ENCODE measurements around the gene METRNL.

METRNL gene

DNA sequence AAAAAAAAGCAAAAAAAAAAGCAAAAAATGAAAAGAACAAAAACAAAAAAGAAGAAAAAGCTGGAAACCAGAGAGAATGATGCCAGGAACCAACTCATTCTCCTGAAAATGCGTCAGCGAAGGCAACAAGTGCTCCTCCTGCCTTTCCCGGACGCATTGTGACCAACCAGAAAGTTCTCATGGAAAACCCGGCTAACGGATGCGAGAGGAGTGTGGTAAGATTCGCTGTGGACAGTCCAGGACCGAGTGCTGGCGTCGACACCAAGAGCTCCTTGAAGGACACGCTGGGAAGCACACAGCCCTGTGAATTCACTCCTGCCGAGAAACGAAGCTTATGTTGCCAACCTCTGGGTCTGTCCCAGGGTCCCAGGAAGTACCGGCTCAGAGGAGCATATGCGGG is 43.4 kb downstream of the METRNL start:
- TF ChIP-seq, protein P1, sequence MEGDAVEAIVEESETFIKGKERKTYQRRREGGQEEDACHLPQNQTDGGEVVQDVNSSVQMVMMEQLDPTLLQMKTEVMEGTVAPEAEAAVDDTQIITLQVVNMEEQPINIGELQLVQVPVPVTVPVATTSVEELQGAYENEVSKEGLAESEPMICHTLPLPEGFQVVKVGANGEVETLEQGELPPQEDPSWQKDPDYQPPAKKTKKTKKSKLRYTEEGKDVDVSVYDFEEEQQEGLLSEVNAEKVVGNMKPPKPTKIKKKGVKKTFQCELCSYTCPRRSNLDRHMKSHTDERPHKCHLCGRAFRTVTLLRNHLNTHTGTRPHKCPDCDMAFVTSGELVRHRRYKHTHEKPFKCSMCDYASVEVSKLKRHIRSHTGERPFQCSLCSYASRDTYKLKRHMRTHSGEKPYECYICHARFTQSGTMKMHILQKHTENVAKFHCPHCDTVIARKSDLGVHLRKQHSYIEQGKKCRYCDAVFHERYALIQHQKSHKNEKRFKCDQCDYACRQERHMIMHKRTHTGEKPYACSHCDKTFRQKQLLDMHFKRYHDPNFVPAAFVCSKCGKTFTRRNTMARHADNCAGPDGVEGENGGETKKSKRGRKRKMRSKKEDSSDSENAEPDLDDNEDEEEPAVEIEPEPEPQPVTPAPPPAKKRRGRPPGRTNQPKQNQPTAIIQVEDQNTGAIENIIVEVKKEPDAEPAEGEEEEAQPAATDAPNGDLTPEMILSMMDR (IDR thresholded peaks at IDR 0.05; ENCODE audit: low read length), result no peak
- no peak for TF ChIP-seq EZH2 (IDR thresholded peaks at IDR 0.05; ENCODE audit: borderline replicate concordance, low read length)
- Histone ChIP-seq H3K9ac (ENCODE audit: low read length) (no peak overlapping the region), H3K9me2 (ENCODE audit: low read depth, low read length) (no peaks in the 10 kb centered on the region), H2AFZ (ENCODE audit: low read length) (no peak overlapping the region), H3F3A (ENCODE audit: insufficient read depth, low read length) (no peaks in the 10 kb centered on the region), H3K4me3 (ENCODE audit: low read depth, low read length, poor library complexity, severe bottlenecking) (no peak overlapping the region), H3K4me1 (ENCODE audit: insufficient read depth, low read length, severe bottlenecking) (peaks cover 12% of the 10 kb centered on the region), H3K27ac (ENCODE audit: low read depth, low read length, poor library complexity, severe bottlenecking) (no peak overlapping the region), H4K20me1 (ENCODE audit: insufficient read depth, low read length) (no peaks in the 10 kb centered on the region), H3K36me3 (ENCODE audit: insufficient read depth, low read length) (no peaks in the 10 kb centered on the region), H3K9me3 (ENCODE audit: low read length) (no peaks in the 10 kb centered on the region), H3K79me2 (ENCODE audit: insufficient read depth, low read length) (no peaks in the 10 kb centered on the region), H3K27me3 (ENCODE audit: insufficient read depth, low read length) (no peaks in the 10 kb centered on the region), H3K4me2 (ENCODE audit: low read length) (no peak overlapping the region)

DNA sequence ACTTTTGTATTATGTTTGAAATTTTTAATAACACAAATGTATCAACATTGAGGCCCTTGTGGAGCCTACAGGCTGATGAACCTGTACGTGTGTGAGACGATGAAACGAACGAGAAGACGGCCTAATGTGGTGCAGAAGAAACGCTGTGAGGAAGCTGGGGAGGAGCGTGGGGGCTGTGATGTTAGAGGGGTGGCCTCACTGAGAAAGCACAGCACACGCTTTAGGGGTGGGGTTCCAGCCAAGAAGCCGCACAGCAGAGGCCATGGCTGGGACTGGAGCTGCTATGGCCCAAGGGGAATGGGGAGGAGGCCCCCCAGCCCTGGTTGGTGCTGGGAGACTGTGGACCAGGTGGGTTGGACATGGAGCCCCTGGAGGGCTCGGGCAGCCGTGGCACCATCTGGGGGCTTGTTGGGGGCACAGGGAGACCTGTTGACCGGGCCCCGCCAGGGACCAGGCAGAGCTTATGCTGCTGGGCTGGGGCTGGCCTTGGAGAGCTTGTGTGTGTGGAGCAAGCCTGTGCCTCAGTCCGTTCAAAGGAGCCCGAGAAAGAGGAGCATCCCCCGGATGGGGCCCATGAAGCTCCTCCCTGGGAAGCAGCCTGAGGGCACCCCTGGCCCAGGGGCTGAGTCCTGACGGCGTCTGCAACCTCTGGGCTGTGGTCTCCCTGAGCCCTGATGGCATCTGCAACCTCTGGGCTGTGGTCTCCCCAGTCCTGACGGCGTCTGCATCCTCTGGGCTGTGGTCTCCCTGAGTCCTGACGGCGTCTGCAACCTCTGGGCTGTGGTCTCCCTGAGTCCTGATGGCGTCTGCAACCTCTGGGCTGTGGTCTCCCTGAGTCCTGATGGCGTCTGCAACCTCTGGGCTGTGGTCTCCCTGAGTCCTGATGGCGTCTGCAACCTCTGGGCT is 44.7 kb downstream of the METRNL start:
- peaks cover 8% of the 10 kb centered on the region for H3K4me1 ChIP-seq (ENCODE audit: insufficient read depth, low read length, severe bottlenecking)
- no peaks in the 10 kb centered on the region for H3K27me3 ChIP-seq (ENCODE audit: insufficient read depth, low read length)
- no peaks in the 10 kb centered on the region for H4K20me1 ChIP-seq (ENCODE audit: insufficient read depth, low read length)
- no peak overlapping the region for H2AFZ ChIP-seq (ENCODE audit: low read length)
- H3K4me2 ChIP-seq (ENCODE audit: low read length), result no peak overlapping the region
- no peak overlapping the region for H3K27ac ChIP-seq (ENCODE audit: low read depth, low read length, poor library complexity, severe bottlenecking)
- H3K9me3 ChIP-seq (ENCODE audit: low read length), result no peaks in the 10 kb centered on the region
- no peak for TF ChIP-seq EZH2 (IDR thresholded peaks at IDR 0.05; ENCODE audit: borderline replicate concordance, low read length)
- TF ChIP-seq, protein P1 (IDR thresholded peaks at IDR 0.05; ENCODE audit: low read length), result no peak
- no peaks in the 10 kb centered on the region for H3K36me3 ChIP-seq (ENCODE audit: insufficient read depth, low read length)
- no peaks in the 10 kb centered on the region for H3K79me2 ChIP-seq (ENCODE audit: insufficient read depth, low read length)
- H3K9ac ChIP-seq (ENCODE audit: low read length), result no peak overlapping the region
- no peaks in the 10 kb centered on the region for H3F3A ChIP-seq (ENCODE audit: insufficient read depth, low read length)
- H3K4me3 ChIP-seq (ENCODE audit: low read depth, low read length, poor library complexity, severe bottlenecking), result no peak overlapping the region
- H3K9me2 ChIP-seq (ENCODE audit: low read depth, low read length), result no peaks in the 10 kb centered on the region

DNA sequence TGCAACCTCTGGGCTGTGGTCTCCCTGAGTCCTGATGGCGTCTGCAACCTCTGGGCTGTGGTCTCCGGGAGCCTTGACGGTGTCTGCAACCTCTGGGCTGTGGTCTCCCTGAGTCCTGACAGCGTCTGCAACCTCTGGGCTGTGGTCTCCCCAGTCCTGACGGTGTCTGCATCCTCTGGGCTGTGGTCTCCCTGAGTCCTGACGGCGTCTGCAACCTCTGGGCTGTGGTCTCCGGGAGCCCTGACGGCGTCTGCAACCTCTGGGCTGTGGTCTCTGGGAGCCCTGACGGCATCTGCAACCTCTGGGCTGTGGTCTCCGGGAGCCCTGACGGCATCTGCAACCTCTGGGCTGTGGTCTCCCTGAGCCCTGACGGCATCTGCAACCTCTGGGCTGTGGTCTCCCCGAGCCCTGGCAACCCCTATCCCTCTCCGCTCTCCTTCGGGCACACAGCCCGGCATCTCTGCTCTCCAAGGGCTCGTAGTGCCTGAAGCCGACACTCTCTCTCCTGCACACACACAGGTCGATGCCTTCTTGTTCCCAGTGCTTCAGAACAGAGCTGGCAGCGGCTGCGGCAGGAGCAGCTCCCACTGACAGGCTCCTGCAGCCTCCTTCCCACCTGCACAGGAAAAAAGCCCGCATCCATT is 45.6 kb downstream of the METRNL start:
- Histone ChIP-seq H3K27ac (ENCODE audit: low read depth, low read length, poor library complexity, severe bottlenecking) (no peak overlapping the region), H3K79me2 (ENCODE audit: insufficient read depth, low read length) (no peaks in the 10 kb centered on the region), H3K36me3 (ENCODE audit: insufficient read depth, low read length) (no peaks in the 10 kb centered on the region), H2AFZ (ENCODE audit: low read length) (no peak overlapping the region), H3K9me3 (ENCODE audit: low read length) (no peaks in the 10 kb centered on the region), H3K9ac (ENCODE audit: low read length) (no peak overlapping the region), H3K4me2 (ENCODE audit: low read length) (no peak overlapping the region), H3K4me3 (ENCODE audit: low read depth, low read length, poor library complexity, severe bottlenecking) (no peak overlapping the region), H3K9me2 (ENCODE audit: low read depth, low read length) (no peaks in the 10 kb centered on the region), H4K20me1 (ENCODE audit: insufficient read depth, low read length) (no peaks in the 10 kb centered on the region), H3F3A (ENCODE audit: insufficient read depth, low read length) (no peaks in the 10 kb centered on the region), H3K27me3 (ENCODE audit: insufficient read depth, low read length) (no peaks in the 10 kb centered on the region), H3K4me1 (ENCODE audit: insufficient read depth, low read length, severe bottlenecking) (peaks cover 3% of the 10 kb centered on the region)
- no peak for TF ChIP-seq EZH2 (IDR thresholded peaks at IDR 0.05; ENCODE audit: borderline replicate concordance, low read length)
- TF ChIP-seq, protein P1 (IDR thresholded peaks at IDR 0.05; ENCODE audit: low read length), result no peak

All from OCI-LY1 (cell line).